Adipocyte (in vitro differentiated cells): ENCODE measurements around the gene SNRNP25.
A peak's percentile ranks its signal among the peaks of the same experiment; 100 is the strongest.
"Not testable (repeated sequence)": the region's sequence is repeated elsewhere in the genome, so short reads cannot be mapped to it uniquely, and the experiment has no call there.

Source experiments
- DNase-seq: peaks from one replicate; pipeline ENCODE4 v3.0.0-alpha.2; 2015; ENCODE audit warnings: low read depth
- H3K27me3 ChIP-seq: replicated peaks from 2 replicates; pipeline ENCODE4 v1.7.0; 2013; ENCODE audit warnings: mild to moderate bottlenecking, low read length, moderate library complexity; ENCODE audit not compliant: control insufficient read depth, insufficient read depth
- H3K36me3 ChIP-seq: 2 replicates; pipeline ENCODE4 v1.7.0; 2013; ENCODE audit warnings: low read length, mild to moderate bottlenecking, moderate library complexity; ENCODE audit not compliant: control insufficient read depth, insufficient read depth, severe bottlenecking
- H3K4me1 ChIP-seq: 2 replicates; pipeline ENCODE4 v1.7.0; 2013; ENCODE audit warnings: mild to moderate bottlenecking, low read length, moderate library complexity; ENCODE audit not compliant: control insufficient read depth, insufficient read depth
- H3K4me3 ChIP-seq: 2 replicates; pipeline ENCODE4 v1.7.0; 2013; ENCODE audit warnings: mild to moderate bottlenecking, low read length, moderate library complexity
- H3K9ac ChIP-seq: 2 replicates; pipeline ENCODE4 v1.7.0; 2013; ENCODE audit warnings: mild to moderate bottlenecking, low read length, moderate library complexity
- H3K9me3 ChIP-seq: 2 replicates; pipeline ENCODE4 v1.7.0; 2013; ENCODE audit warnings: mild to moderate bottlenecking, low read length, moderate library complexity; ENCODE audit not compliant: control insufficient read depth

Gene SNRNP25

GRCh38 chr16:53346-54236 lies at the start of gene SNRNP25, which contains the start of gene POLR3K:
Gene SNRNP25, plus strand, starts transcription at chr16:53828. Its CDS starts 189 bp downstream, at chr16:54017.
Gene POLR3K, minus strand, starts transcription at chr16:53608. Its CDS starts 22 bp downstream, at chr16:53586.
- peaks cover 10% of the 10 kb centered on the region for H3K4me1 ChIP-seq
- H3K27me3 ChIP-seq = no peaks in the 10 kb centered on the region
- peaks cover 32% of the 10 kb centered on the region for H3K36me3 ChIP-seq
- peak within 1 kb of the TSS; percentile 90 for H3K4me3 ChIP-seq
- no peaks in the 10 kb centered on the region for H3K9me3 ChIP-seq
- peak; percentile 99 for DNase-seq
- H3K9ac ChIP-seq = peak within 1 kb of the TSS; percentile 88

GRCh38 chr16:9903-10665 lies 43.5 kb upstream of the SNRNP25 start:
- Histone ChIP-seq H3K4me3 (peak overlapping the region; percentile 40), H3K4me1 (no peaks in the 10 kb centered on the region), H3K36me3 (no peaks in the 10 kb centered on the region), H3K9ac (no peak overlapping the region), H3K9me3 (no peaks in the 10 kb centered on the region), H3K27me3 (no peaks in the 10 kb centered on the region)
- no peak for DNase-seq

GRCh38 chr16:10772-11171 lies 42.9 kb upstream of the SNRNP25 start:
- H3K27me3 ChIP-seq, H3K4me3 ChIP-seq, H3K9me3 ChIP-seq, DNase-seq, H3K9ac ChIP-seq, H3K4me1 ChIP-seq, H3K36me3 ChIP-seq: not testable (repeated sequence)

GRCh38 chr16:17062-17765 lies 36.4 kb upstream of the SNRNP25 start:
- H3K36me3 ChIP-seq, H3K4me3 ChIP-seq, H3K9me3 ChIP-seq, H3K4me1 ChIP-seq, H3K9ac ChIP-seq, DNase-seq, H3K27me3 ChIP-seq: not testable (repeated sequence)

- H3K27me3 ChIP-seq, DNase-seq, H3K4me3 ChIP-seq, H3K36me3 ChIP-seq, H3K9me3 ChIP-seq, H3K4me1 ChIP-seq, H3K9ac ChIP-seq: not testable (repeated sequence)
These were observed 32.7 kb upstream of the SNRNP25 start for GRCh38 chr16:20886-21285.

- H3K36me3 ChIP-seq, H3K4me1 ChIP-seq, H3K9me3 ChIP-seq, H3K27me3 ChIP-seq, DNase-seq, H3K9ac ChIP-seq, H3K4me3 ChIP-seq: not testable (repeated sequence)
These were observed 29.5 kb upstream of the SNRNP25 start for GRCh38 chr16:24151-24550.

- H3K27me3 ChIP-seq, H3K9me3 ChIP-seq, H3K9ac ChIP-seq, DNase-seq, H3K36me3 ChIP-seq, H3K4me3 ChIP-seq, H3K4me1 ChIP-seq: not testable (repeated sequence)
These were observed 27.7 kb upstream of the SNRNP25 start for GRCh38 chr16:25926-26348.

- H3K9ac ChIP-seq, H3K27me3 ChIP-seq, H3K4me1 ChIP-seq, H3K4me3 ChIP-seq, DNase-seq, H3K9me3 ChIP-seq, H3K36me3 ChIP-seq: not testable (repeated sequence)
These were observed 23.0 kb upstream of the SNRNP25 start for GRCh38 chr16:30627-31026.

GRCh38 chr16:33154-33876 lies 20.3 kb upstream of the SNRNP25 start:
- H3K36me3 ChIP-seq, H3K9me3 ChIP-seq, DNase-seq, H3K9ac ChIP-seq, H3K27me3 ChIP-seq, H3K4me3 ChIP-seq, H3K4me1 ChIP-seq: not testable (repeated sequence)

- H3K4me3 ChIP-seq = no peak overlapping the region
- peaks cover 7% of the 10 kb centered on the region for H3K4me1 ChIP-seq
- no peak overlapping the region for H3K9ac ChIP-seq
- H3K9me3 ChIP-seq = no peaks in the 10 kb centered on the region
- H3K36me3 ChIP-seq = no peaks in the 10 kb centered on the region
- DNase-seq = no peak
- H3K27me3 ChIP-seq = no peaks in the 10 kb centered on the region
These were observed 19.6 kb upstream of the SNRNP25 start for GRCh38 chr16:33877-34647.
